ENCODE data around the gene TBC1D2.

The TBC1D2 gene

GRCh38 chr9:98240475-98240874, 15.0 kb downstream of the TBC1D2 start:
- Mint-ChIP-seq H3K9me3 (no peaks in the 10 kb centered on the region), H3K36me3 (ENCODE audit: low read depth) (no peaks in the 10 kb centered on the region), H3K4me1 (ENCODE audit: low read depth) (no peaks in the 10 kb centered on the region), H3K27me3 (ENCODE audit: low read depth) (no peaks in the 10 kb centered on the region), H3K4me3 (no peak overlapping the region), H3K27ac (no peak overlapping the region)
- no peak for DNase-seq (ENCODE audit: low spot score)

DNA sequence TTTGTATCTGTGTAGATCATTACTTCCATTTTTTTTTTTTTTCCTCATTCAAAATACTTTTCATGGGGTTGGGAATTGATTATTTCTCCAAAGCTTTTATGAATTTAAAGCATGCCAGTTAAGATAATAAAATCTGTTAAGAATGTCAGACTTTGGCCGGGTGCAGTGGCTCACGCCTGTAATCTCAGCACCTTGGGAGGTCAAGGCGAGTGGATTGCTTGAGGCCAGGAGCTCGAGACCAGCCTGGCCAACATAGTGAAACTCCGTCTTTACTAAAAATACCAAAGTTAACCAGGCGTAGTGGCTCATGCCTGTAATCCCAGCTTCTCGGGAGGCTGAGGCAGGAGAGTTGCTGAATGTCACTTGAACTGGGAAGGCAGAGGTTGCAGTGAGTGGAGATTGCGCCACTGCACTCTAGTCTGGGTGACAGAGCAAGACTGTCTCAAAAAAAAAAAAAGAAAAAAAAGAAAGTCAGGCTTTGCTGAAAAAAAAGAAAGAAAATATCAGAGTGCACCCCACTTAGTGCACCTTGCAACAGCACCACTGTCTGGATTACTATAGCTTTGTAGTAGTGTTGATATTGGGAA, 18.5 kb downstream of the TBC1D2 start:
- Mint-ChIP-seq H3K4me3 (no peak overlapping the region), H3K4me1 (ENCODE audit: low read depth) (peaks cover 1% of the 10 kb centered on the region), H3K9me3 (no peaks in the 10 kb centered on the region), H3K27ac (no peak overlapping the region), H3K27me3 (ENCODE audit: low read depth) (no peaks in the 10 kb centered on the region), H3K36me3 (ENCODE audit: low read depth) (no peaks in the 10 kb centered on the region)
- DNase-seq (ENCODE audit: low spot score) = no peak

- H3K27me3 Mint-ChIP-seq (ENCODE audit: low read depth) = no peaks in the 10 kb centered on the region
- H3K9me3 Mint-ChIP-seq = no peaks in the 10 kb centered on the region
- no peak for DNase-seq (ENCODE audit: low spot score)
- no peak overlapping the region for H3K27ac Mint-ChIP-seq
- H3K36me3 Mint-ChIP-seq (ENCODE audit: low read depth) = no peaks in the 10 kb centered on the region
- H3K4me3 Mint-ChIP-seq = no peak overlapping the region
- peaks cover 1% of the 10 kb centered on the region for H3K4me1 Mint-ChIP-seq (ENCODE audit: low read depth)
These were observed 20.3 kb downstream of the TBC1D2 start for GRCh38 chr9:98235126-98235525.

DNA sequence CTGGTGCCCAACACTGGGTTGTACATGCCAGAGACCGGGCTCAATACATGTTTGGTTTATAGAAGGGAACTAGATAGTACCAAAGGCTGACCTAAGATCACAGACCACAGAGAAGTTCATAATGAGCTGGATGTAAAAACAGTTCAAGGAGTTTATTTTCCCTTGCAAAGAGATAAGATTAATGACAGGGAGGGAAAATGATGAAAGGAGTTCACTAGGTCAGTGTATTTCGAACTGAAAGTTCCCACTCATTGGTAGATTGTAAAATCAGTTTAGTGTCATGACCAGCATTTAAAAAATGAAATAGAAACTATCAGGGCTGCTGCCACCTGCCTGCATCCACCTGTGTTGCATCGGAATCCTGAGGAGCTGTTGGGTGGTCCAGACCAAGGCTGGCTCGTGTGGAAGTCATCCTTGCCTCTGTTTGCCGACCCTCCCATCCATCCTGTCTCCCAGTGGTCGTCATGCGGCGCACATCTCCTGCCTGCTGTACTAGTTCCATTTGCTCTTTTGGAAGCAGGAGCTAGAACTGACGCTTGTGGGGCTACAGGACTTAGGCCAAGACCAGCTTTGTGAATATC, 21.1 kb downstream of the TBC1D2 start:
- no peaks in the 10 kb centered on the region for H3K27me3 Mint-ChIP-seq (ENCODE audit: low read depth)
- DNase-seq (ENCODE audit: low spot score) = no peak
- no peak overlapping the region for H3K27ac Mint-ChIP-seq
- no peaks in the 10 kb centered on the region for H3K36me3 Mint-ChIP-seq (ENCODE audit: low read depth)
- no peak overlapping the region for H3K4me3 Mint-ChIP-seq
- no peaks in the 10 kb centered on the region for H3K9me3 Mint-ChIP-seq
- H3K4me1 Mint-ChIP-seq (ENCODE audit: low read depth) = peaks cover 1% of the 10 kb centered on the region

GRCh38 chr9:98232926-98233325, 22.5 kb downstream of the TBC1D2 start:
- Mint-ChIP-seq H3K4me1 (ENCODE audit: low read depth) (peaks cover 1% of the 10 kb centered on the region), H3K9me3 (no peaks in the 10 kb centered on the region), H3K36me3 (ENCODE audit: low read depth) (no peaks in the 10 kb centered on the region), H3K27ac (no peak overlapping the region), H3K27me3 (ENCODE audit: low read depth) (no peaks in the 10 kb centered on the region), H3K4me3 (no peak overlapping the region)
- no peak for DNase-seq (ENCODE audit: low spot score)

GRCh38 chr9:98231770-98232478, 23.5 kb downstream of the TBC1D2 start:
- Mint-ChIP-seq H3K36me3 (ENCODE audit: low read depth) (no peaks in the 10 kb centered on the region), H3K27ac (no peak overlapping the region)

DNA sequence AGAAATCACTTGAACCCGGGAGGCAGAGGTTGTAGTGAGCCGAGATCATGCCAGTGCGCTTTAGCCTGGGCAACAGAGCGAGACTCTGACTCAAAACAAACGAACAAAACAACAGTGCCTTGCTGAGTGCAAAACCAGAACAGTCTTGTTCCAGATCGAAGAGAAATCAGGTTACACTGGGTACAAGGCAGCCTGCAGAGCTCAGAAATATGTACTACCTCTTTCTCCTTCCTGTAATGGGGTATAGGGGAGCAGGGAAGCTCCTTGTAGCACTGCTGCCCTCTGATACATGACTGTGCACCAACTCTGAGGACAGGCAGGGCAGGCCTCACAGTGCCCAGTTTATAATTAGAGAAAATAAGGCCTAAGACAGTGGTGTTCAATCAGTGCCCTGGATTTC, 24.7 kb downstream of the TBC1D2 start:
- Mint-ChIP-seq H3K4me3 (no peak overlapping the region), H3K9me3 (no peaks in the 10 kb centered on the region), H3K27me3 (ENCODE audit: low read depth) (no peaks in the 10 kb centered on the region), H3K4me1 (ENCODE audit: low read depth) (peaks cover 1% of the 10 kb centered on the region), H3K36me3 (ENCODE audit: low read depth) (no peaks in the 10 kb centered on the region), H3K27ac (no peak overlapping the region)
- no peak for DNase-seq (ENCODE audit: low spot score)

More at GRCh38 chr9:98231770-98232478, 23.5 kb downstream of the TBC1D2 start:
- H3K4me3 Mint-ChIP-seq = no peak overlapping the region
- H3K27me3 Mint-ChIP-seq (ENCODE audit: low read depth) = no peaks in the 10 kb centered on the region
- H3K4me1 Mint-ChIP-seq (ENCODE audit: low read depth) = peaks cover 1% of the 10 kb centered on the region
- no peak for DNase-seq (ENCODE audit: low spot score)
- no peaks in the 10 kb centered on the region for H3K9me3 Mint-ChIP-seq

GRCh38 chr9:98230304-98230703, 25.1 kb downstream of the TBC1D2 start:
- H3K36me3 Mint-ChIP-seq (ENCODE audit: low read depth) = no peaks in the 10 kb centered on the region

GRCh38 chr9:98229620-98230019, 25.8 kb downstream of the TBC1D2 start:
- Mint-ChIP-seq H3K4me1 (ENCODE audit: low read depth) (no peaks in the 10 kb centered on the region), H3K27ac (no peak overlapping the region), H3K36me3 (ENCODE audit: low read depth) (no peaks in the 10 kb centered on the region), H3K4me3 (no peak overlapping the region), H3K9me3 (no peaks in the 10 kb centered on the region), H3K27me3 (ENCODE audit: low read depth) (no peaks in the 10 kb centered on the region)
- DNase-seq (ENCODE audit: low spot score) = no peak

More at GRCh38 chr9:98230304-98230703, 25.1 kb downstream of the TBC1D2 start:
- Mint-ChIP-seq H3K9me3 (no peaks in the 10 kb centered on the region), H3K27ac (no peak overlapping the region), H3K4me3 (no peak overlapping the region), H3K4me1 (ENCODE audit: low read depth) (peaks cover 1% of the 10 kb centered on the region), H3K27me3 (ENCODE audit: low read depth) (no peaks in the 10 kb centered on the region)
- no peak for DNase-seq (ENCODE audit: low spot score)

DNA sequence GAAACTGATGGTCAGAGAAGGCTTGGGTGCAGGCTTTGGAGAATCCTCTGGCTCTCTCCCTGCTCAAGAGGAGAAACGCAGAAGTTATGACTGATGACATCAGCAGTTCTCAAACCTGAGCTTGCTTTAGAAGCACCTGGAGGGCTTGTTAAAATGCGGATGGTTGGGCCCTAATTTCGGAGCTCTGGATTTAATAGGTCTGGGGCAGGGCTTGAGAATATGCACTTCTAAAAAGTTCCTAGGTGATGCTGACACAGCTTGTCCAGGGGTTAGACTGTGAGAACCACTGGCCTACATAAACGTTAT, 26.4 kb downstream of the TBC1D2 start:
- no peaks in the 10 kb centered on the region for H3K9me3 Mint-ChIP-seq
- no peak for DNase-seq (ENCODE audit: low spot score)
- no peak overlapping the region for H3K27ac Mint-ChIP-seq
- no peaks in the 10 kb centered on the region for H3K4me1 Mint-ChIP-seq (ENCODE audit: low read depth)
- H3K4me3 Mint-ChIP-seq = no peak overlapping the region
- no peaks in the 10 kb centered on the region for H3K36me3 Mint-ChIP-seq (ENCODE audit: low read depth)
- no peaks in the 10 kb centered on the region for H3K27me3 Mint-ChIP-seq (ENCODE audit: low read depth)

GRCh38 chr9:98228392-98229089, 26.9 kb downstream of the TBC1D2 start:
- H3K27me3 Mint-ChIP-seq (ENCODE audit: low read depth) = no peaks in the 10 kb centered on the region
- no peak overlapping the region for H3K4me3 Mint-ChIP-seq
- no peaks in the 10 kb centered on the region for H3K9me3 Mint-ChIP-seq
- no peak for DNase-seq (ENCODE audit: low spot score)
- no peaks in the 10 kb centered on the region for H3K36me3 Mint-ChIP-seq (ENCODE audit: low read depth)
- H3K4me1 Mint-ChIP-seq (ENCODE audit: low read depth) = no peaks in the 10 kb centered on the region
- no peak overlapping the region for H3K27ac Mint-ChIP-seq

GRCh38 chr9:98227883-98228282, 27.6 kb downstream of the TBC1D2 start:
- no peaks in the 10 kb centered on the region for H3K27me3 Mint-ChIP-seq (ENCODE audit: low read depth)
- no peak overlapping the region for H3K27ac Mint-ChIP-seq
- no peak overlapping the region for H3K4me3 Mint-ChIP-seq
- no peaks in the 10 kb centered on the region for H3K4me1 Mint-ChIP-seq (ENCODE audit: low read depth)
- DNase-seq (ENCODE audit: low spot score) = no peak
- H3K9me3 Mint-ChIP-seq = no peaks in the 10 kb centered on the region
- H3K36me3 Mint-ChIP-seq (ENCODE audit: low read depth) = no peaks in the 10 kb centered on the region

- Mint-ChIP-seq H3K4me1 (ENCODE audit: low read depth) (no peaks in the 10 kb centered on the region), H3K4me3 (no peak overlapping the region), H3K9me3 (no peaks in the 10 kb centered on the region), H3K36me3 (ENCODE audit: low read depth) (no peaks in the 10 kb centered on the region), H3K27me3 (ENCODE audit: low read depth) (no peaks in the 10 kb centered on the region), H3K27ac (no peak overlapping the region)
- DNase-seq (ENCODE audit: low spot score) = no peak
These were observed 28.5 kb downstream of the TBC1D2 start for GRCh38 chr9:98226957-98227356.

GRCh38 chr9:98226516-98226915, 28.9 kb downstream of the TBC1D2 start:
- no peaks in the 10 kb centered on the region for H3K36me3 Mint-ChIP-seq (ENCODE audit: low read depth)
- no peak for DNase-seq (ENCODE audit: low spot score)
- no peaks in the 10 kb centered on the region for H3K27me3 Mint-ChIP-seq (ENCODE audit: low read depth)
- H3K9me3 Mint-ChIP-seq = no peaks in the 10 kb centered on the region
- H3K4me3 Mint-ChIP-seq = no peak overlapping the region
- no peak overlapping the region for H3K27ac Mint-ChIP-seq
- no peaks in the 10 kb centered on the region for H3K4me1 Mint-ChIP-seq (ENCODE audit: low read depth)
